Stimulated activated naive CD4-positive, alpha-beta T cell (primary cell): Measurements from ENCODE around the gene HNRNPH2.

ENCODE experiments used
- DNase-seq, 6 experiments: peaks; one replicate each; lab custom pipeline; 2025; lab: John Stamatoyannopoulos, UW

HNRNPH2 gene

GRCh38 chrX:101395789-101396188 lies 12.2 kb upstream of the HNRNPH2 start:
- no peak for DNase-seq

DNA sequence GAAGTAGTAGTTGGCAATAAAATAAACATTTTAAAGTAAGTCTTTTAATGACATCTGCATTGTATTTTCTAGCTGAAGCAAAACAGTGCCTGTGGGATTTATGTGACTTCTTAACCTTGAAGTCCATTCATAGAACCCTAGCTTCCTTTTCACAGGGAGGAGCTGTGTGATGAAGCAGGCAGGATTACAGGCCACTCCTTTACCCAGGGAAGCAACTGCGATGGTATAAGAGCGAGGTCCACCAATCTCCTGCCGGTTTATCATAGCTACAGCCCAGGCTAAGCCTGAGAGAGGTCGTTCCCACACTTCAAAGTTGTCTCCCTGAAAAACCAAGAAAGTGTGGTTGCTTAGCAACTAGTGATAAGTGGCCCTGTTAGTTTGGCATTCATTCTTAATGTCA lies 10.2 kb upstream of the HNRNPH2 start:
- DNase-seq: no peak

- no peak for DNase-seq
These were observed 9.3 kb upstream of the HNRNPH2 start for GRCh38 chrX:101398694-101399093.

DNA sequence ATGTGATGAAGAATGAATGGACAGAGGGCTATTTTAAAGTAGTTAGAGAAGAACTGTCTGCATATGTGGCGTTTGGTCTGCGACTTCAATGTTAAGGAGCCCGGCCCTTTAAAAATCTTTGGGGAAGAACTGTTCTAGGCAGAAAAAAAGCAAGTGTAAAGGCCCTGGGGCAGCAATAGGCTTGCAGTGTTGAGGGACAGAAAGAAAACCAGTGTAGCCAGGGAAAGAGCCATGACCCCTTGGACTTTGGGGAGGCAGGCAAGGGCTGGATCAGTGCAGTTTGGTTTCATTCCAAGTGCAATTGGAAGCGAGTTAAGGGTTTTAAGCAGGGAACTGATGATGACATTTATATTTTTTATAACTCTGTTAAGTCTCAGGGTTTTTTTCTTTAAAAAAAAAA lies 8.2 kb upstream of the HNRNPH2 start:
- no peak for DNase-seq

- DNase-seq: no peak
These were observed 765 bp upstream of the HNRNPH2 start for GRCh38 chrX:101407167-101407747.

DNA sequence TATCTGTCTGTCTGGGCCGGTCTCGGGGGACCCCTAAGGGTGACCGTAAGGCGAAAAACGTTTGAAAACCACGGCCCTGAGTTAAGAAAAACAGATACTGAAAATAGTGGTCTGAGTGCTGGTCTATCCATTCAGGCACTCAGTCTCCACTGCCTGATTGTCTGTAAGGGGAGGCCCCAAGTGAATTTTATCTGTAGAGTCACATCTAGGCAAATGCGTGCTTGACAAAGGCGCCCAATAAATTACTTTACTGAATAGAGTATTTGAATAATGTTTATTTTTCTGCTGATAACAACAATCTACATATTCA lies 465 bp downstream of the HNRNPH2 start:
- DNase-seq: no peak

DNA sequence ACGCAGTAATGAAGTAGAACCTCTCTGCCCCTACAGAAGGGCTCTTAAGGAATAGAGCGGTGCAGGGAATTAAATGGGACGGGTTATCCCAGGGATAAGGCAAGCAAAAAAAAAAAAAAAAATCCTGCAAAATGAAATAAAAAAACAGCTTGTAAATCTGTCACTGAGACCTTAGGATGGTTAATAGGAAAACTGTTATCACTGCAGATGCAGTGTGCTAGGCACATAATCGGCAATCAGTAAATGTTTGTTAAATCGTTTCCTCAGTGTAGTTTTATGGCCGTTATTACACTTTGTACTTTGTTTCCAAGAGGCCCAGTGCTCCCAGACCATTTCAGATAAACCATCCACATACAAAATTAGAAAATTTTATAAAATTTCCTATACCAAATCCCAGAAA lies 1.0 kb downstream of the HNRNPH2 start:
- no peak for DNase-seq

- DNase-seq: peak in 1 of 6 experiments; percentile 0
These were observed 2.4 kb downstream of the HNRNPH2 start for GRCh38 chrX:101410461-101410860.

- DNase-seq: peak in 1 of 6 experiments; percentile 1
These were observed 4.0 kb downstream of the HNRNPH2 start for GRCh38 chrX:101411984-101412383.

- DNase-seq: peak in 5 of 6 experiments; percentile 10 to 68 (median 38)
These were observed 7.4 kb downstream of the HNRNPH2 start for GRCh38 chrX:101415180-101416145.

DNA sequence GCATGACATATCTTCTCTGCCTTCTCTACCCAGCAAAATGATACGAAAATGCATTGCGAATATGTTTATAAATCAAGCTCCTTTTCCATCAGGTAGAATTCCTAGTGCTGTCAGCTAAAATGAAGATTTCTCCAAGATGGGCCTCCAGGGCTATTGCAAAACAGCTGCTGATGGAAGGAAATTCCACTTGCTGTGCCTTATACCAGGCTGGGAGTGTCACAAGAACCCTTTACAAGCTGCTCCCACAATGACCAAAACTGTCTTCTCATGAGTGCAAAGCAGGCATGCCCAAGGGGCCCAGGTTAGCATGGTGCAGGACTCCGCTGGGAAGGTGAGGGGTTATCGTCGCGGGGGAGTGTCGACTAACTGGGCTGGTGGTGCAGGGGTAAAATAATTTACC lies 8.7 kb downstream of the HNRNPH2 start:
- DNase-seq: no peak

DNA sequence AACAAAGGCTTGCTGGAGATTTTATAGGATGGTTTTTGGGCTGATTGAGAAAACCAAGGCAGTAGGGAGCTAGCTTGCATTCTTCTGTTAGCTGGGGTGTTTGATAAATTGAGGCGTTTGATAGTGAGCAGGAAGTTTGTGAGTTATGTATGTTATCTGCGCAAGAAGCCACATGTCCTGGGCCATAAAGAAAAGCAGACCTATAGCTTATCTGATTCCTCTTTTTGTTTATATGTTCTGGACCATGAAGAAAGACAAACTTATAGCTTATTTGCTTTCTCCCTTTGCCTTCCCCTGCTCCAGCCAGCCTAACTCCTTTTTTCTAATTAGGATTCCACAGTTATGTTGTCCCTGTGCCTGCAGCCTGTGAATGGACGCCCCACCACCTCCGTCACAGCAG lies 9.2 kb downstream of the HNRNPH2 start:
- DNase-seq: no peak

- DNase-seq: peak in 5 of 6 experiments; percentile 0 to 31 (median 10)
These were observed 10.2 kb downstream of the HNRNPH2 start for GRCh38 chrX:101417981-101418841.

- no peak for DNase-seq
These were observed 11.5 kb downstream of the HNRNPH2 start for GRCh38 chrX:101419489-101419888.

DNA sequence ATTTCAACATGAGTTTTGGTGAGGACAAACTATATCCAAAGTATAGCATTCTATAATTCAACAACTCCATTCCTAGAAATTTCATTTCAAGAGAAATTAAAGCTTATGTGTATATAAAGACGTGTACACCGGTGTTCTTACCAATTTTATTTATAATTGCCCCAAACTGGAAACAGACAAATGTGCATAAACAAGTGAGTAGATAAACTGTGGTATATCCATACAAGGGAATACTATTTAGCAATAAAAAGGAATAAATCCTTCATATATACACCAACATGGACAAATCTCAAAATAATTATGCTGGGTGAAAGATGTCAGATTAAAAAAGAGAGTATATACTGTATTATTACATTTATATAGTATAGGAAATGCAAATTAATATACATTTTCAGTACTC lies 19.9 kb downstream of the HNRNPH2 start:
- no peak for DNase-seq

DNA sequence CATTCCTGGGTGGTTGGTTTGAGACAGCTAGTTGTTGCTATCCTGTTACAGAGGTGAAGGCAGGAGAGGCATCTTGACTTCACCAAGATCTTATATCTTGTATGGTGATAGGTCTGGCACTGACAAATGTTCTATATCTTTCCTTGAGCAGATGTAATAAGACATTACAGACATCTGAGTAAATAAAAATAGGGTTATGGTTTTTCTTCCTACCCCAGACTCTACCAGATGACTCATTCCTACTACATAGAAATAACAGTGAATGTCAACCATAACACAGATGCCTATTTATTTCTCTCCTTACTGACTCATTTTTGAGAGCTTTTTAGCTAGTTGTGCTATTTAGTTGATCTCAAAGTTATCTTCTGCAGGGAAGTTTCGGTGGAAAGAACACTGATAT lies 21.9 kb downstream of the HNRNPH2 start:
- DNase-seq: no peak

DNA sequence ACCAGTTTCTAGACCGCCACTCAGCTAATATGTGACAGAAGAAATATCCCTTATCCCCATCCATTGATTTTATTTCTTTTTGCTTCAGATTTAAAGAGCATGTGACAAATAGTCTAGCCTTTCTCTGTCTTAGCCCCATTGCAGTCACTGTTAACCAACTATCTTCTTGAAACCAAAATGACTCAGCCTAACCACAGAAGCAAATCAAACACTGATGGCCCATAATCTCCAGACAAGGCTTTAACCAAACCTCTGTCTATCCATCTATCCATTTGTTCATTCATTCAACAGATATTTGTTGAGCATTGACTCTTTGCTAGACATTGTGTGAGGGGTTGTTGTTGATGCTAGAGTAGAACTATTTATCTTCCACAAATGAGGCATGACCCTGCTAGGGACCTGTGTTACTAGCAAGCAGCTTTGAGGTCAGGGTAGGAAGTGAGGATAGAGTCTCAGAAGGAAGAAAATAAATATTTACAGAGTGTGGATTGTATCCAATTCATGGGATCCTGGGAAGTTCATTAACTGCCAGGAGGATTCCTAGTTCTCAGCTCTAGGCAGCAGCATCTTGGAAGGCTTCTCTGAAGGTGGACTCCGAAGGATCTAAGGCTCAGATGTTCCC lies 22.5 kb downstream of the HNRNPH2 start:
- DNase-seq: no peak

- DNase-seq: no peak
These were observed 34.1 kb downstream of the HNRNPH2 start for GRCh38 chrX:101442085-101442484.

GRCh38 chrX:101449279-101449678 lies 41.3 kb downstream of the HNRNPH2 start:
- DNase-seq: no peak

GRCh38 chrX:101450085-101450484 lies 42.1 kb downstream of the HNRNPH2 start:
- DNase-seq: no peak

DNA sequence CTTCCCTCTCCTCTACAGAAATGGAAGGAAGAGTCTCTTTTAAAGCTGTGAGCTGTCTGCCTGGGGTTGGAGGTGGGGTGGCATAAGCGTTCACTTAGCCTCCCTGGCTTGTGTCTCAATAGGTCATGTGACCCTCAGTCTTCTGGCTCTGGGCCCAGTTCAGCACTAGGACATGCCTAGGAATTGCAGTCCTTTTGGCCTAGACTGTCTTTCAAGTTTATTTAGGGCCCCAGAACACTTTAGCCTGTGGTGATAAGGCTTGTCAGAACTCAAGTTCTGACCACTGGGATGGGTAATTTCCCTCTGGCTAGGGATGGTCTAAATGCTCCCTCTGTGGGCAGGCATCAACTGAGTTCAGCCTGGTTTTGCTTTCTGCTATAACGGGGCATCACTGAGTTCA lies 42.9 kb downstream of the HNRNPH2 start:
- no peak for DNase-seq

DNA sequence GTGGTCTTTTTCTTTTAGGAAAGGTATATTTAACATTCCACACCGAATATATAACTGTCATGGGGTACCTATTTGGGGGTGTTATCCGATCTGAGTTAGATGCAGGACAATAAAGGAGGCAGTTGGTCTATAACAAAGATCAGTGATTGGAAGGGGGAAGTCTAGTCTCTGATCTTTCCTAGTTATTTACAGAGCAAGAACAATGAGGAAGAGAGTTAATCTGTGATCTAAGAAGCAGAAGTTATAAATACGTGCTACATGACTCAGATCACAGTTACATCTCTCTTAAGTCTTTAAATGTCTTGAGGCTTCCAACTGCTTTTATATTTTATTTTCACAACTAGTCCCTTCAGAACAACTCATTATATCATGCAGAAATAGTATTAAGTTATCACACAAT lies 44.0 kb downstream of the HNRNPH2 start:
- no peak for DNase-seq
